Loucy (cell line): ENCODE measurements around the gene SH2D5.
A peak's percentile ranks its signal among the peaks of the same experiment; 100 is the strongest.

Experiments
- H2AFZ ChIP-seq: fragments of 200-600 bp; sonication (generic); 2 replicates; pipeline ENCODE4 v1.6.0; 2016; ENCODE audit warnings: antibody characterized with exemption, mild to moderate bottlenecking, low read length, moderate library complexity
- H3F3A ChIP-seq: fragments of 200-600 bp; 2 replicates; pipeline ENCODE4 v1.6.0; 2016; ENCODE audit warnings: antibody characterized with exemption, low read depth, mild to moderate bottlenecking
- H3K27me3 ChIP-seq: fragments of 200-600 bp; sonication (generic); 2 replicates; pipeline ENCODE4 v1.6.1; 2014; ENCODE audit warnings: low read length, mild to moderate bottlenecking; ENCODE audit not compliant: insufficient read depth, poor library complexity, severe bottlenecking
- H3K36me3 ChIP-seq: fragments of 200-600 bp; sonication (generic); 2 replicates; pipeline ENCODE4 v1.6.1; 2016; ENCODE audit warnings: low read length; ENCODE audit not compliant: insufficient read depth
- H3K4me1 ChIP-seq: fragments of 200-600 bp; sonication (generic); 2 replicates; pipeline ENCODE4 v1.5.1; 2014; ENCODE audit warnings: low read length, mild to moderate bottlenecking; ENCODE audit not compliant: insufficient read depth, poor library complexity, severe bottlenecking
- H3K4me2 ChIP-seq: fragments of 200-600 bp; sonication (generic); 2 replicates; pipeline ENCODE4 v1.6.0; 2014; ENCODE audit warnings: antibody characterized with exemption, low read length, low read depth, mild to moderate bottlenecking; ENCODE audit not compliant: poor library complexity, severe bottlenecking
- H3K4me3 ChIP-seq: fragments of 200-600 bp; sonication (generic); 2 replicates; pipeline ENCODE4 v1.5.1; 2014; ENCODE audit warnings: low read length, mild to moderate bottlenecking, mixed read lengths; ENCODE audit not compliant: poor library complexity, severe bottlenecking
- H3K79me2 ChIP-seq: fragments of 200-600 bp; sonication (generic); 2 replicates; pipeline ENCODE4 v1.6.1; 2014; ENCODE audit warnings: low read length; ENCODE audit not compliant: insufficient read depth
- H3K9ac ChIP-seq: fragments of 200-600 bp; sonication (generic); 2 replicates; pipeline ENCODE4 v1.6.0; 2014; ENCODE audit warnings: mild to moderate bottlenecking, low read depth, low read length, moderate library complexity; ENCODE audit not compliant: poor library complexity, severe bottlenecking
- H3K9me2 ChIP-seq: fragments of 200-600 bp; sonication (generic); replicated peaks from 2 replicates; pipeline ENCODE4 v1.6.1; 2016; ENCODE audit warnings: low read depth, low read length, mixed read lengths
- H3K9me3 ChIP-seq: fragments of 200-600 bp; sonication (generic); 2 replicates; pipeline ENCODE4 v1.6.1; 2014; ENCODE audit warnings: mild to moderate bottlenecking, antibody characterized with exemption, low read length, low read depth; ENCODE audit not compliant: insufficient read depth
- H4K20me1 ChIP-seq: fragments of 200-600 bp; sonication (generic); 2 replicates; pipeline ENCODE4 v1.6.0; 2014; ENCODE audit warnings: antibody characterized with exemption, low read length, mild to moderate bottlenecking; ENCODE audit not compliant: insufficient read depth, poor library complexity, severe bottlenecking
- EZH2phosphoT487 ChIP-seq: fragments of 200-600 bp; IDR thresholded peaks from 2 replicates; pipeline ENCODE4 v1.6.1; 2018; ENCODE audit warnings: antibody characterized with exemption, mild to moderate bottlenecking, moderate library complexity, borderline replicate concordance
- TF ChIP-seq, protein P1 (sequence below): fragments of 200-600 bp; sonication (generic); conservative IDR thresholded peaks from 2 replicates; pipeline ENCODE4 v1.5.1; 2014; ENCODE audit warnings: mild to moderate bottlenecking, antibody characterized with exemption, low read length

Gene SH2D5

DNA sequence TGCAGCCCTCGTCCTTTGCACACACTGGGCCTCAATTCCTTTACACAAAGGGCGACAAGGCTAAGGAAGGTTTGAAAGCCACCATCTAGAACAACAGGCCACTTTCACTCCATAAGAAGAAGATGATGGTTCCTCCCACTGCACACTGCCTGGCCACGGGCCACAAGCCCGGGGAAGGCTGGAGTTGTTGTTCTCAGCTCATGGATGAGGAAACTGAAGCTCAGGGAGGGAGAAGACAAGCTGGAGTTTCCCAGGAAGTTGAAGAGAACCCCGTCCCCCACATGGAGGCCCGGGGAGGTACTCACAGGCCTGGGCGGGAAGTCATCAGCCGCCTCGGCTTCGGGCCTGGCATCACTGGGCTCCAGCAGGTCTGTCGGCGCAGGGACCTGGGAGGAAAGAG, 46.8 kb downstream of the SH2D5 start:
- no peaks in the 10 kb centered on the region for H3K9me3 ChIP-seq
- no peaks in the 10 kb centered on the region for H3K9me2 ChIP-seq
- no peaks in the 10 kb centered on the region for H3K27me3 ChIP-seq
- H3K36me3 ChIP-seq, result no peaks in the 10 kb centered on the region
- no peaks in the 10 kb centered on the region for H3K79me2 ChIP-seq
- no peak overlapping the region for H3K4me3 ChIP-seq
- H3F3A ChIP-seq, result no peaks in the 10 kb centered on the region
- H4K20me1 ChIP-seq, result no peaks in the 10 kb centered on the region
- peaks cover 5% of the 10 kb centered on the region for H3K4me1 ChIP-seq
- no peak overlapping the region for H3K4me2 ChIP-seq
- TF ChIP-seq, protein P1, sequence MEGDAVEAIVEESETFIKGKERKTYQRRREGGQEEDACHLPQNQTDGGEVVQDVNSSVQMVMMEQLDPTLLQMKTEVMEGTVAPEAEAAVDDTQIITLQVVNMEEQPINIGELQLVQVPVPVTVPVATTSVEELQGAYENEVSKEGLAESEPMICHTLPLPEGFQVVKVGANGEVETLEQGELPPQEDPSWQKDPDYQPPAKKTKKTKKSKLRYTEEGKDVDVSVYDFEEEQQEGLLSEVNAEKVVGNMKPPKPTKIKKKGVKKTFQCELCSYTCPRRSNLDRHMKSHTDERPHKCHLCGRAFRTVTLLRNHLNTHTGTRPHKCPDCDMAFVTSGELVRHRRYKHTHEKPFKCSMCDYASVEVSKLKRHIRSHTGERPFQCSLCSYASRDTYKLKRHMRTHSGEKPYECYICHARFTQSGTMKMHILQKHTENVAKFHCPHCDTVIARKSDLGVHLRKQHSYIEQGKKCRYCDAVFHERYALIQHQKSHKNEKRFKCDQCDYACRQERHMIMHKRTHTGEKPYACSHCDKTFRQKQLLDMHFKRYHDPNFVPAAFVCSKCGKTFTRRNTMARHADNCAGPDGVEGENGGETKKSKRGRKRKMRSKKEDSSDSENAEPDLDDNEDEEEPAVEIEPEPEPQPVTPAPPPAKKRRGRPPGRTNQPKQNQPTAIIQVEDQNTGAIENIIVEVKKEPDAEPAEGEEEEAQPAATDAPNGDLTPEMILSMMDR, result no peak
- TF ChIP-seq EZH2phosphoT487, result no peak
- peak overlapping the region; percentile 18 for H3K9ac ChIP-seq
- peak overlapping the region; percentile 51 for H2AFZ ChIP-seq

DNA sequence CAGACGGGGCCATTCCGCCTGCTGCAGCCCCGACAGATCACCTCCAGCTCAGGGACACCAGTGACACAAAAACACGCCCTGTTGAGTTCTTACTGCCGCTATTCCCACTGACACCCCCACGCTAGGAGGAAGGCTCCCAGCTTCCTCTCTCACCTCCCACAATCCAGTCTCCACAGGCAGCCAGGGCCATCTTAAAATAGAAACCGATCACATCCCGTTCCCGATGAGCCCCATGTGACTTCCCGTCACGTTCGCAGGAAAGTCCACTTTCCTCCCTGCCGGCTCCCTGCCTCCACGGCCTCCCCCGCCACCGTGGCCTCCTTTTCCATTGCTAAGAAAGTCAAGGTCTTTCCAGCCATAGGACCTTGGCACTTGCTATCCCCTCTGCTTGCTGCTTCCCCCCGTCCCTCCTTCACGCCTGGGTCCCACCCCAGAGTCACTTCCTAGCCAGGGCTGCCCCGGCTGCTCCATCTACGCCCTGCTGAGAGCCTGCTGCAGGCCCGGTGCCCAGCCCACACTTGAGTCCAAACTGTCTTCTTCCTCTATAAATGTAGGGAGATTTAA, 47.3 kb downstream of the SH2D5 start:
- peak overlapping the region; percentile 18 for H3K9ac ChIP-seq
- H3K9me3 ChIP-seq, result no peaks in the 10 kb centered on the region
- no peaks in the 10 kb centered on the region for H3K36me3 ChIP-seq
- H3F3A ChIP-seq, result no peaks in the 10 kb centered on the region
- H4K20me1 ChIP-seq, result no peaks in the 10 kb centered on the region
- TF ChIP-seq, protein P1, result no peak
- no peak for TF ChIP-seq EZH2phosphoT487
- H3K4me1 ChIP-seq, result peaks cover 5% of the 10 kb centered on the region
- H3K9me2 ChIP-seq, result no peaks in the 10 kb centered on the region
- H3K27me3 ChIP-seq, result no peaks in the 10 kb centered on the region
- no peak overlapping the region for H3K4me2 ChIP-seq
- H3K4me3 ChIP-seq, result no peak overlapping the region
- H2AFZ ChIP-seq, result peak overlapping the region; percentile 51
- no peaks in the 10 kb centered on the region for H3K79me2 ChIP-seq

DNA sequence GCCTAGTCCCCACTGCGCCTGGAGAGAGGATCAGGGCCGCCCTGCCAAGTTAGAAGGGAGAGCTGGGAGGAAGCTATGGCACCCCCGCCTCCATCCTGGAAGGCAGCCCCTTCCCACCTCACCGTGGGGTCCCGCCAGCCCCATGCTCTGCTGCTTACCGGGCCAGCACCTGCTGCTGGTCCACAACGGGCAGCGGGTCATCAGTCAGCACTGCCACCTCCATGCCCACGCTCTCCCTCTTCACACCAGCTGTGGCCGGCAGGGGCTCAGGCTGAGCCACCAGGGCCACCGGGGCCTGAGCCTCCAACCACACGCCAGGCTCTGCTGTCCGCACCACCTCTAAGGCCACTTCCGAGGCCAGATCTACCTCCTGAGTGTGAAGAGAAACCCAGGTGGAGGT, 47.9 kb downstream of the SH2D5 start:
- H2AFZ ChIP-seq, result no peak overlapping the region
- H3K4me3 ChIP-seq, result no peak overlapping the region
- H3K36me3 ChIP-seq, result no peaks in the 10 kb centered on the region
- H3K4me2 ChIP-seq, result no peak overlapping the region
- no peaks in the 10 kb centered on the region for H3K9me3 ChIP-seq
- H4K20me1 ChIP-seq, result no peaks in the 10 kb centered on the region
- no peaks in the 10 kb centered on the region for H3K27me3 ChIP-seq
- TF ChIP-seq EZH2phosphoT487, result no peak
- TF ChIP-seq, protein P1, result no peak
- peaks cover 5% of the 10 kb centered on the region for H3K4me1 ChIP-seq
- no peaks in the 10 kb centered on the region for H3F3A ChIP-seq
- H3K9ac ChIP-seq, result no peak overlapping the region
- no peaks in the 10 kb centered on the region for H3K9me2 ChIP-seq
- H3K79me2 ChIP-seq, result no peaks in the 10 kb centered on the region
